K562 (cell line): Measurements from ENCODE around the gene TMEM63C. TPM values are rescaled to one million over a fixed set of nuclear protein-coding genes. Genes with fewer than 3 reads are reported as not detected.

ENCODE experiments used
- ARID4B ChIP-seq: sonication (generic); formaldehyde crosslinking; IDR thresholded peaks from 2 replicates; pipeline ENCODE4 v1.8.0; 2022; ENCODE audit warnings: mild to moderate bottlenecking, missing genetic modification reagents
- DDX20 ChIP-seq: fragments of 450-650 bp; IDR thresholded peaks from 2 replicates; pipeline ENCODE4 v1.6.1; 2016; ENCODE audit warnings: missing genetic modification characterization, low read depth, mild to moderate bottlenecking, missing compliant biosample characterization, moderate library complexity
- DLX4 ChIP-seq: fragments of 250-450 bp; sonication (Bioruptor Pico); IDR thresholded peaks from 2 replicates; pipeline ENCODE4 v1.6.1; 2021; ENCODE audit warnings: mild to moderate bottlenecking
- ELK1 ChIP-seq: sonication (generic); formaldehyde crosslinking; IDR thresholded peaks from 2 replicates; pipeline ENCODE4 v1.8.1; 2022; ENCODE audit warnings: missing genetic modification reagents
- MCM7 ChIP-seq, 2 experiments: fragments of 450-650 bp; IDR thresholded peaks; 2 replicates each; pipeline ENCODE4 v1.6.1; 2016 to 2018
- MTA1 ChIP-seq: fragments of 450-650 bp; IDR thresholded peaks from 2 replicates; pipeline ENCODE4 v1.6.1; 2017; ENCODE audit warnings: borderline replicate concordance
- NCOR1 ChIP-seq: fragments of 450-650 bp; IDR thresholded peaks from 2 replicates; pipeline ENCODE4 v1.6.1; 2016; ENCODE audit warnings: mild to moderate bottlenecking, moderate library complexity
- NRF1 ChIP-seq, 2 experiments: fragments of 450-650 bp; IDR thresholded peaks in 1 of 2; conservative IDR thresholded peaks in 1 of 2; 2 replicates each; pipeline ENCODE4 v1.6.1; 2014; ENCODE audit warnings: mild to moderate bottlenecking in 2 of 2
- PRDM10 ChIP-seq: fragments of 450-650 bp; IDR thresholded peaks from 2 replicates; pipeline ENCODE4 v1.6.1; 2018; ENCODE audit not compliant: partially characterized antibody
- ZC3H8 ChIP-seq: fragments of 450-650 bp; IDR thresholded peaks from 2 replicates; pipeline ENCODE4 v1.6.1; 2017
- ZNF24 ChIP-seq: fragments of 450-650 bp; IDR thresholded peaks from 2 replicates; pipeline ENCODE4 v1.6.1; 2016
- ZNF431 ChIP-seq: sonication (generic); formaldehyde crosslinking; IDR thresholded peaks from 2 replicates; pipeline ENCODE4 v1.8.0; 2022; ENCODE audit warnings: mild to moderate bottlenecking, missing genetic modification reagents
- polyA plus RNA-seq, 8 experiments: library from polyadenylated mRNA; depleted of rRNA in 4 of 8; stranded (reverse) in 5 of 8; unstranded in 3 of 8; fragments of >200 nt; fragmentation: Nextera tagmentation in 2 of 8; fragmentation: Illumina TruSeq in 1 of 8; extraction: Ambion mirVana in 2 of 8; extraction: Trizol in 1 of 8; gene quantifications; 2 replicates each; pipeline versions ENCODE4 v1.2.1 to v1.2.3, GENCODE V29; 2011 to 2014; ENCODE audit warnings: inconsistent platforms in 1 of 8, missing spikeins in 1 of 8
- total RNA-seq, 7 experiments: library from RNA; depleted of rRNA in 6 of 7; stranded (reverse); fragments of >200 nt in 6 of 7; fragmentation: Illumina TruSeq in 2 of 7; extraction: Trizol in 2 of 7; gene quantifications; 2 replicates each; pipeline versions ENCODE4 v1.2.1 to v1.2.3, GENCODE V29; 2011 to 2021; ENCODE audit warnings: low replicate concordance in 1 of 7

TMEM63C gene
- total and polyA plus RNA-seq, 9 of the 15 experiments (the other 6 are each of a cell fraction or from before 2014, with no cell fraction given): 0.07 TPM; not detected in 8

- TF ChIP-seq ELK1 (CRISPR knock-in tag) (no peak), ZC3H8 (no peak), NRF1 (conservative IDR thresholded peaks at IDR 0.05 in 1 of 2, IDR thresholded peaks at IDR 0.05 in 1 of 2) (no peak), ZNF24 (no peak), DLX4 (CRISPR knock-in tag) (no peak), ARID4B (CRISPR knock-in tag) (no peak), NCOR1 (peak; percentile 28; the same call in 1 of the 2 replicates), DDX20 (no peak), MCM7 (IDR thresholded peaks at IDR 0.05) (no peak), ZNF431 (CRISPR knock-in tag) (no peak), MTA1 (no peak), PRDM10 (peak; percentile 86)
These were observed 122.0 kb downstream of the TMEM63C start (continued) for GRCh38 chr14:77303417-77304156.
